ENCODE results near the gene SSBP3.

The SSBP3 gene

DNA sequence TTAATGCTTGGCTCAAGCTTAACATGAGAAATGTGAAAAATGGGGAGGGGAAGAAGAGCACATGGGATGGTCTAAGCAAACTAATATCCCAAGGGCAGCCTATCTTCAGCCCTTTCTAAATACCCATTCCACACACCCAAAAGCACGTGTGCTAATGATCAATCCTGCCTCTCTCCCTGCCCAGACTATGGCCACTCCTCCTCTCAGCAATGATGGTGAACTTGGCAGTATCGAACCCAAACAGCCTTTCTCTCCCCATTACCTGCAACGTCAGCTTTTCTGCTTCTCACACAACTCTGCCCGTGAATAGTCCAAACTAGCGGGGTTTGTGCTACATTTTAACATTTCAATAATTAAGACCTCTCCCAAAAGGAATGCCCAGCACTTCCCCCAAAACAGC, 41.6 kb downstream of the SSBP3 start:
- CTCF ChIA-PET, result no interaction called here
- no peak for TF ChIP-seq BHLHE40 (IDR thresholded peaks at IDR 0.05; ENCODE audit: borderline replicate concordance)
- TF ChIP-seq ZNF384 (IDR thresholded peaks at IDR 0.05), result no peak
- no peak for TF ChIP-seq HDGF (IDR thresholded peaks at IDR 0.05; ENCODE audit: borderline replicate concordance)
- TF ChIP-seq TARDBP (IDR thresholded peaks at IDR 0.05), result no peak
- TF ChIP-seq CTBP1 (IDR thresholded peaks at IDR 0.05; ENCODE audit: borderline replicate concordance), result no peak
- no peak for TF ChIP-seq SUZ12 (IDR thresholded peaks at IDR 0.05)
- no peak for TF ChIP-seq ELF4 (IDR thresholded peaks at IDR 0.05)
- no peak for TF ChIP-seq FOXM1 (IDR thresholded peaks at IDR 0.05; ENCODE audit: borderline replicate concordance)
- no peak for TF ChIP-seq FOXA1 (IDR thresholded peaks at IDR 0.05)
- no peak for DNase-seq (ENCODE audit: extremely low spot score)
- POLR2A ChIA-PET, result no interaction called here

DNA sequence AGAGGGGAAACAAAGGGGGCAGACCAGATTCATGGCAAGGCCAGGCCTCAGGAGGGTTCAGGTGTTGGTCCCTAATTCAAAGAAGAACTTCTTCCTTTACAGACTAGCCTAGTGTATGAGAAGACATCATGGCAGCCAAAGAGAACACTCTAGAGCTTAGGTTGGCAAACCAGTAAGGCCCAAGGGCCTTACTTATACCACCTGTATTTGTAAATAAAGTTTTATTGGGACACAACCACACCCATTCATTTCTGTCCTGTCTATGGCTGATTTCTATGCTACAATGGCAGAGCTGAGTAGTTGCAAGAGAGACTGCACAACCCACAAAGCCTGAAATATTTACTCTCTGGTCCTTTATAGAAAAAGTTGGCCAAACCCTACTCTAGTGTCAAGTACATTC, 42.3 kb downstream of the SSBP3 start:
- ChIA-PET POLR2A (no interaction called here), CTCF (no interaction called here)
- no peak for DNase-seq (ENCODE audit: extremely low spot score)
- TF ChIP-seq SP1 (IDR thresholded peaks at IDR 0.05) (no peak), LEF1 (IDR thresholded peaks at IDR 0.05; ENCODE audit: borderline replicate concordance) (no peak), ARNT (IDR thresholded peaks at IDR 0.05) (no peak), ZNF384 (IDR thresholded peaks at IDR 0.05) (no peak), NFRKB (IDR thresholded peaks at IDR 0.05) (no peak), CTBP1 (IDR thresholded peaks at IDR 0.05; ENCODE audit: borderline replicate concordance) (no peak), HDGF (IDR thresholded peaks at IDR 0.05; ENCODE audit: borderline replicate concordance) (no peak), L3MBTL2 (conservative IDR thresholded peaks at IDR 0.05) (no peak), TARDBP (IDR thresholded peaks at IDR 0.05) (no peak), FOXM1 (IDR thresholded peaks at IDR 0.05; ENCODE audit: borderline replicate concordance) (no peak), FOXK2 (IDR thresholded peaks at IDR 0.05) (no peak), FOXA1 (IDR thresholded peaks at IDR 0.05) (no peak), SUZ12 (IDR thresholded peaks at IDR 0.05) (no peak), BHLHE40 (IDR thresholded peaks at IDR 0.05; ENCODE audit: borderline replicate concordance) (no peak)
- TF ChIP-seq, protein P1, sequence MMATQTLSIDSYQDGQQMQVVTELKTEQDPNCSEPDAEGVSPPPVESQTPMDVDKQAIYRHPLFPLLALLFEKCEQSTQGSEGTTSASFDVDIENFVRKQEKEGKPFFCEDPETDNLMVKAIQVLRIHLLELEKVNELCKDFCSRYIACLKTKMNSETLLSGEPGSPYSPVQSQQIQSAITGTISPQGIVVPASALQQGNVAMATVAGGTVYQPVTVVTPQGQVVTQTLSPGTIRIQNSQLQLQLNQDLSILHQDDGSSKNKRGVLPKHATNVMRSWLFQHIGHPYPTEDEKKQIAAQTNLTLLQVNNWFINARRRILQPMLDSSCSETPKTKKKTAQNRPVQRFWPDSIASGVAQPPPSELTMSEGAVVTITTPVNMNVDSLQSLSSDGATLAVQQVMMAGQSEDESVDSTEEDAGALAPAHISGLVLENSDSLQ (IDR thresholded peaks at IDR 0.05), result no peak

DNA sequence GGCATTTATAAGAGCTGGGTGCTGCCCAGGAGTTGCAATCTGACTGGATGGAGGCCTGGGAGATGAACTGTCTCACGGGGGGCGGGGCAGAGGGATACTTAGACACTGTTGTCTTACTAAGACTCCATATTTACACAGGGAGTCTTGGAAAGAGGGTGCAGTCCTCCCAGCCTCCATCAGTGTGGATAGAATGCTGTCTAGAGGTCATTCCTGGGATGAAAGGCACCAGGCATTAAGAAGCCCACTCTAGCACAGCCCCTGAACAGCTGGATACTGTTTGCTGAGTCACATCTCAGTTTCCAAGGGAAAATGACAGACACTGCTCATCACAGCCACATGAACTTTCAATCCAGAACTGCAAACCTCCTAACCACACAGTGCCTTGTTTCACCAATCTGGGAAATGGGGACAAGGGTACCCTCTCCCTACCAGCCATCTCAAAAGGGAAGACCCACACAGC, 43.3 kb downstream of the SSBP3 start:
- DNase-seq (ENCODE audit: extremely low spot score), result no peak

DNA sequence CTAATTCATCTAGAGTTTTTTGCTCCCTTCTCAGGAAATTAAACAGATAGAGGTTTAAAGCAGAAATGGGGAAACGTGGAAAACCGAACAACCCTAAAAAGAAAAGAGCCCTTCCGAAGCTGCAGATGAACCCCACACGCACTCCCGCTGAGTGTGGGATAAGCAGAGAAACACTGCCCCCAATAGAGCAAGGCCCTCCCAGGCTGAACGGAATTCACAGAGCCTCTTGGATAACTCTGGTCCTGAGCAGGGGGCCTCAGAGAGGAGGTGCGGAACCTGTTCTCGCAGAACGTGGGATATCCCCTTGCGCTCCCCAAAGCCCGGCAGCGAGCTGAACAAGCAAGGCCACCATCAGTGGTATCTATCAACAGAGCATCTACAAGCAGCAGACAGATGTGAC, 44.9 kb downstream of the SSBP3 start:
- ChIA-PET POLR2A (no interaction called here), CTCF (no interaction called here)
- no peak for TF ChIP-seq ELF4 (IDR thresholded peaks at IDR 0.05)
- TF ChIP-seq SP1 (IDR thresholded peaks at IDR 0.05), result no peak
- TF ChIP-seq FOXM1 (IDR thresholded peaks at IDR 0.05; ENCODE audit: borderline replicate concordance), result no peak
- no peak for TF ChIP-seq HDGF (IDR thresholded peaks at IDR 0.05; ENCODE audit: borderline replicate concordance)
- TF ChIP-seq SUZ12 (IDR thresholded peaks at IDR 0.05), result no peak
- TF ChIP-seq FOXA1 (IDR thresholded peaks at IDR 0.05), result no peak
- TF ChIP-seq BHLHE40 (IDR thresholded peaks at IDR 0.05; ENCODE audit: borderline replicate concordance), result no peak
- no peak for TF ChIP-seq ZNF384 (IDR thresholded peaks at IDR 0.05)
- no peak for TF ChIP-seq CTBP1 (IDR thresholded peaks at IDR 0.05; ENCODE audit: borderline replicate concordance)
- no peak for TF ChIP-seq NFRKB (IDR thresholded peaks at IDR 0.05)
- TF ChIP-seq FOXK2 (IDR thresholded peaks at IDR 0.05), result no peak
- no peak for TF ChIP-seq LEF1 (IDR thresholded peaks at IDR 0.05; ENCODE audit: borderline replicate concordance)
- TF ChIP-seq L3MBTL2 (conservative IDR thresholded peaks at IDR 0.05), result no peak
- no peak for DNase-seq (ENCODE audit: extremely low spot score)

More for the DNA sequence above, 43.3 kb downstream of the SSBP3 start:
- POLR2A ChIA-PET, result no interaction called here
- TF ChIP-seq FOXK2 (IDR thresholded peaks at IDR 0.05) (no peak), FOXM1 (IDR thresholded peaks at IDR 0.05; ENCODE audit: borderline replicate concordance) (no peak), TARDBP (IDR thresholded peaks at IDR 0.05) (no peak), ZNF384 (IDR thresholded peaks at IDR 0.05) (no peak), HDGF (IDR thresholded peaks at IDR 0.05; ENCODE audit: borderline replicate concordance) (no peak), BHLHE40 (IDR thresholded peaks at IDR 0.05; ENCODE audit: borderline replicate concordance) (no peak), ELF4 (IDR thresholded peaks at IDR 0.05) (no peak), ARNT (IDR thresholded peaks at IDR 0.05) (no peak), L3MBTL2 (conservative IDR thresholded peaks at IDR 0.05) (no peak), CTBP1 (IDR thresholded peaks at IDR 0.05; ENCODE audit: borderline replicate concordance) (no peak), FOXA1 (IDR thresholded peaks at IDR 0.05) (no peak), SUZ12 (IDR thresholded peaks at IDR 0.05) (no peak), SP1 (IDR thresholded peaks at IDR 0.05) (no peak), LEF1 (IDR thresholded peaks at IDR 0.05; ENCODE audit: borderline replicate concordance) (no peak), NFRKB (IDR thresholded peaks at IDR 0.05) (no peak)
- TF ChIP-seq, protein P1 (IDR thresholded peaks at IDR 0.05), result no peak
- CTCF ChIA-PET, result interaction anchor here (0.6 kb wide), 1 partner anchor 221 kb away, joined by 3 read pairs; no protein-coding TSS in a partner anchor

DNA sequence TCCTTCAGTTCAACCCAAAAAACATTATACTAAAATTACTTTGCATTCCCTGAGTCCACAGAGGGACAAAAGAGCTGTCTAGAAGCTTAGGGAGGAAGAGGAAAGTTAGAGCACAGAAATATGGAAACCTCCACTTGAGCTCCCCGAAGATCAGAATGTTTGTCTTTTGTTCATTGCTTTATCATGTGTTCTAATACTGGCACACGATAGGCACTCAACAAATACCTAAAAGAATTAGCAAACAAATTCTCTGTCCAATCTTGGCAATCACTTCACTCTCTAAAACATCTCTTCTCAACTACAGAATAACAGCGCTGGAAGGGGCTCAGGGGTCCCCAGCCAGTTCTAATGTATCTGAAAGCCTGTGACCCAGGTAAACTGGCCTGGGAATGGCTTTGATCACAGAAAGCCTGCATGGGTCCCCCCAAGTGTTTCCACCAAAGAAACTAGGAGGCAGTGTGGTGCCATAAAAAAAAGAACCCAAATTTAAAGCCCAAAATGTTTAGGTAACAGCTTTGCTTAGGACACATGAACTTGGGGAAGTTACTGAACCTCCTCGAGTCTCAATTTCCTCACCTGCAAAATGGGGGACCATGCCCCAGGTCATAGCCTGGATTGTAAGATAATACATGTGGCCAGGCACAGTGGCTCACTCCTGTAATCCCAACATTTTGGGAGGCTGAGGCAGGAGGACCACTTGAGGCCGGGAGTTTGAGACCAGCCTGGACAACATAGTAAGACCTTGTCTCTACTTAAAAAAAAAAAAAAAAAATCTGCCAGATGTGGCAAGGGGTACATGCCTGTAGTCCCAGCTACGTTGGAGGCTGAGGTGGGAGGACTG, 45.8 kb downstream of the SSBP3 start:
- ChIA-PET POLR2A (no interaction called here), CTCF (interaction anchor here (1.1 kb wide), 1 partner anchor 128 kb away, joined by 3 read pairs; no protein-coding TSS in a partner anchor)
- no peak for TF ChIP-seq ZNF384 (IDR thresholded peaks at IDR 0.05)
- no peak for TF ChIP-seq ELF4 (IDR thresholded peaks at IDR 0.05)
- no peak for TF ChIP-seq ARNT (IDR thresholded peaks at IDR 0.05)
- TF ChIP-seq FOXA1 (IDR thresholded peaks at IDR 0.05), result no peak
- TF ChIP-seq L3MBTL2 (conservative IDR thresholded peaks at IDR 0.05), result no peak
- no peak for TF ChIP-seq FOXM1 (IDR thresholded peaks at IDR 0.05; ENCODE audit: borderline replicate concordance)
- TF ChIP-seq, protein P1 (IDR thresholded peaks at IDR 0.05), result no peak
- no peak for TF ChIP-seq LEF1 (IDR thresholded peaks at IDR 0.05; ENCODE audit: borderline replicate concordance)
- TF ChIP-seq NFRKB (IDR thresholded peaks at IDR 0.05), result no peak
- no peak for TF ChIP-seq HDGF (IDR thresholded peaks at IDR 0.05; ENCODE audit: borderline replicate concordance)
- no peak for TF ChIP-seq FOXK2 (IDR thresholded peaks at IDR 0.05)
- TF ChIP-seq CTBP1 (IDR thresholded peaks at IDR 0.05; ENCODE audit: borderline replicate concordance), result no peak
- no peak for TF ChIP-seq BHLHE40 (IDR thresholded peaks at IDR 0.05; ENCODE audit: borderline replicate concordance)
- no peak for TF ChIP-seq SP1 (IDR thresholded peaks at IDR 0.05)
- no peak for DNase-seq (ENCODE audit: extremely low spot score)

Measured in HEK293T (cell line).